Sigmoid colon (tissue), 4 donors: ENCODE results near the gene CALML3.

Experiments used
- CTCF ChIP-seq, 4 experiments: fragments of 450-650 bp in 3 of 4; fragments of 200-600 bp in 1 of 4; IDR thresholded peaks; one replicate each; pipeline ENCODE4 v1.5.1; 2016 to 2019; ENCODE audit warnings: antibody characterized with exemption in 4 of 4, mild to moderate bottlenecking in 3 of 4, moderate library complexity in 2 of 4
- EP300 ChIP-seq, 4 donors: sonication (generic); formaldehyde crosslinking; IDR thresholded peaks; one replicate each; pipeline ENCODE4 v1.6.1; 2017; ENCODE audit warnings: antibody characterized with exemption in 4 of 4
- POLR2A ChIP-seq, 2 donors: fragments of 450-650 bp; IDR thresholded peaks; one replicate each; pipeline ENCODE4 v1.6.1; 2016; ENCODE audit warnings: antibody characterized with exemption in 2 of 2, mild to moderate bottlenecking in 2 of 2, moderate library complexity in 2 of 2
- POLR2AphosphoS5 ChIP-seq, 4 donors: sonication (generic); formaldehyde crosslinking; IDR thresholded peaks; one replicate each; pipeline ENCODE4 v1.6.1; 2017; ENCODE audit warnings: antibody characterized with exemption in 4 of 4

GRCh38 chr10:5485290-5485689 lies 39.5 kb upstream of the CALML3 start:
- TF ChIP-seq EP300 (IDR thresholded peaks at IDR 0.05) (no peak), CTCF (IDR thresholded peaks at IDR 0.05) (no peak), POLR2A (IDR thresholded peaks at IDR 0.05) (no peak), POLR2AphosphoS5 (IDR thresholded peaks at IDR 0.05) (no peak)
